Immature natural killer cell (primary cell): ENCODE measurements around the gene SBSN. TPM values are rescaled to one million over a fixed set of nuclear protein-coding genes. Genes with fewer than 3 reads are reported as not detected.

Experiments used
- DNase-seq, 3 donors: peaks; one replicate each; pipeline ENCODE4 v3.0.0; 2022; ENCODE audit warnings: mixed read lengths in 1 of 3
- H3K27ac Mint-ChIP-seq, 6 donors: one replicate each; pipeline ENCODE4 v1.8.0; 2020; ENCODE audit warnings: mixed read lengths in 6 of 6, mild to moderate bottlenecking in 5 of 6, inconsistent platforms in 4 of 6, moderate library complexity in 3 of 6
- H3K27me3 Mint-ChIP-seq, 3 donors: one replicate each; pipeline ENCODE4 v1.8.0; 2020 to 2021; ENCODE audit warnings: low read depth in 3 of 3, mild to moderate bottlenecking in 3 of 3, mixed read lengths in 3 of 3, moderate library complexity in 3 of 3, inconsistent platforms in 1 of 3
- H3K36me3 Mint-ChIP-seq, 3 donors: one replicate each; pipeline ENCODE4 v1.8.0; 2020; ENCODE audit warnings: mixed read lengths in 3 of 3, inconsistent platforms in 2 of 3, mild to moderate bottlenecking in 2 of 3
- H3K4me1 Mint-ChIP-seq, 2 donors: one replicate each; pipeline ENCODE4 v1.8.0; 2020; ENCODE audit warnings: inconsistent platforms in 2 of 2, mild to moderate bottlenecking in 2 of 2, mixed read lengths in 2 of 2, moderate library complexity in 1 of 2
- H3K4me3 Mint-ChIP-seq, 5 donors: one replicate each; pipeline ENCODE4 v1.8.0; 2020; ENCODE audit warnings: mild to moderate bottlenecking in 5 of 5, mixed read lengths in 5 of 5, inconsistent platforms in 3 of 5, moderate library complexity in 3 of 5
- H3K9me3 Mint-ChIP-seq, 6 donors: one replicate each; pipeline ENCODE4 v1.8.0; 2020; ENCODE audit warnings: mild to moderate bottlenecking in 6 of 6, mixed read lengths in 6 of 6, inconsistent platforms in 4 of 6, moderate library complexity in 3 of 6
- polyA plus RNA-seq, 3 donors: library from polyadenylated mRNA; unstranded; fragments of 300-500 nt; fragmentation: Illumina TruSeq; gene quantifications; one replicate each; pipeline ENCODE4 v1.2.3, GENCODE V29; 2021

Gene SBSN
- polyA plus RNA-seq, 3 donors from 2014 or later = not detected

DNA sequence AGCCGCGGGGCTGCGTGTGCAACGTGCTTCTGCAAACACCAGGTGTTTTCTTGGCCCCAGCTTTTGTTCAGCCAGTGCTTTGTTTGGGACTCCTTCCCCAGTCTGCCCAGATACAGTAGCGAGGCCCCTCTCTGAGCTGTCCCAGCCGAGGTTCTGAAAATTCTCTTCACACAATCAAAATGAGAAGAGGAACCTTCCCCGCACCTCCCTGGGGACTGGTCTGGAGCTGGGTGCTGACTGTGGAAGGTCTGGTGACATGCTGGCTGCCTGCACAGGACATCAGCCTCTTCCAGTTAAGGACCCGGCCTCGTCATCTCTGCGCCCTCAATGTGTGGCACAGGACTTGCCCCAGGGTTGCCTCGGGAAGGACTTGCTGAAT, 31.2 kb upstream of the SBSN start:
- H3K4me3 Mint-ChIP-seq = peak overlapping the region in 1 of 5 donors; percentile 7

DNA sequence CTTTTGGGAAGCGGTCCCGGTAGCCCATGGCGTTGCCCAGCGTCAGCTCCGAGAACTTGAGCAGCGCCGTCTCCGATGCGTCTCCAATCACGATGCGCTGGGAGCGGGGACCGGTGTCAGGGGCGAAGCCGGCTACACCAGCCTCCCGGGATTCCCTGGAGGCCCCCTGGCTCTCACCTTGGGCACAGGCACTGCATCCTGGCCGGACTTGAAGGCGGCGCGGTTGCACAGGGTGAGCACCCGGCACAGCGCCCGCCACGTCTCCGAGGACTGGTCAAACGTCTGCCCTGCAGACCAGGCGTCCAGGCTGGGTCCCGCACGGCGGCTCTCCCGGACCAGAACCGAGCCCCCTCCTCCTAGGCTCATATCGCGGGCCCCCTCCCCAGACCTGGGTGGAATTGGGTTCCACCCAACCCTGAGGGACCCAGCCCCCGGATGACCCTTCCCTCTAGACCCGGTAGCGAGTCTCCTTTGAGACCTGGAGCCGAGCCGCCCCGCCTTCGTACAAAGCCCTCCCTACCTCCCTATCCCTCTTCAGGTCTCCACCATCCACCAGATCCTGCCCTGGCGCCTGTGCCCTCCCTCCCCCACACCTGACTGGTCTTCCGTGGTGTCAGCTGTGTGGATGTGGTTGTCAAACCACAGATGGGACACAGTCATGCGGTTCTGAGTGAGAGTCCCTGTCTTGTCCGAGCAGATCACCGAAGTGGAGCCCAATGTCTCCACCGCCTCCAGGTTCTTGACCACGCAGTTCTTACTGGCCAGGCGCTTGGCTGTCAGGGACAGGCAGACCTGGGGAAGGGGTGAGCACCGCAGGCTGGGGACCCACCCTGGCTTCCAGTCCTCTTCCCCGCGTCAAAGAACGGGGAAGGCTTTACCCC, 30.5 kb upstream of the SBSN start:
- Mint-ChIP-seq H3K27me3 (peaks cover 8 to 22% (median 16%) of the 10 kb centered on the region in 3 donors), H3K9me3 (no peaks in the 10 kb centered on the region)

More for the DNA sequence above, 31.2 kb upstream of the SBSN start:
- H3K27ac Mint-ChIP-seq = no peak overlapping the region
- peaks cover 10 to 13% of the 10 kb centered on the region in 2 donors for H3K4me1 Mint-ChIP-seq
- no peaks in the 10 kb centered on the region for H3K36me3 Mint-ChIP-seq
- H3K27me3 Mint-ChIP-seq = peaks cover 8 to 22% (median 18%) of the 10 kb centered on the region in 3 donors
- DNase-seq = no peak
- no peaks in the 10 kb centered on the region for H3K9me3 Mint-ChIP-seq

DNA sequence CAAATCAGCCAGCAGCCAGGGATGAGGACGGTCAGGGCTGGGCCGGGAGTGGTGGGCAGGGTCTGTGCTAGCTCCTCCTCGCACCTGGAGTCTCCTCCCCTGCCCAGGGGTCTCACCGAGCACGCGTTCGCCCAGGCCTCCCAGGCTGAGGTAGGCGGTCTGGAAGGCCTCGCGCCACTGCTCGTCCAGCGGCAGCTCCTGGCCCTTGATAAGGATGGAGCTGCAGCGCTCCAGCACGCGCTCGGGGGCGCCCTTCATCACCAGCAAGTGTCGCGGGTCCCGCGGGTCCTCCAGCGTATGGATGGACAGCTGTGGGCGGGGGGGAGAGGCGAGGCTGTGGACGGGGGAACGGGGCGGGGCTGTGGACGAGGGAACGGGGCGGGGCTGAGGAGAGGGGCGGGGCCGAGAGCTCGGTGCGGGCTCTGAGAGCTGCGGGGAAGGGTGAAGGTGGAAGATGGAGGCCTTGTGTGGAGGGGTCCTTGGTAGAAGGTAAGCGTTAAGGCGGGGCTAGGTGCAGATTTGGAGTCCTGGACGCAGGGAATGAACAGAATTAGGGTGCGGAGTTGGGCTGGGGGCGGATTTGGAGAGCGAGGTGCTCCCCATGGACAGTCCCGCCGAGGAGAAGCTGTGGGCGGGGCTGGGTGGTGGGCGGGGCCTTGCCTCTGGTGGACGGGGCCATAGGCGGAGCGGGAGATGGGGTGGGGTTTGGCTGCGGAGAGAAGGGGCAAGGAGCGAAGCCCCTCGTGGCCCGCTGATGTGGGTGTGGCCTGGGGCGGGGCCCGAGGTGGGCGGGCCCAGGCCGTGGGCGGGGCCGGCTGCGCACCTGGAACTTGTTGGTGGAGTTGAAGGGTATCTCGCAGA, 29.7 kb upstream of the SBSN start:
- Mint-ChIP-seq H3K9me3 (no peaks in the 10 kb centered on the region), H3K4me1 (peaks cover 10 to 13% of the 10 kb centered on the region in 2 donors), H3K27me3 (peaks cover 8 to 26% (median 16%) of the 10 kb centered on the region in 3 donors), H3K4me3 (peak overlapping the region; percentile 77 to 87 (median 81)), H3K27ac (peak overlapping the region in 1 of 6 donors; percentile 25), H3K36me3 (no peaks in the 10 kb centered on the region)
- DNase-seq = peak; percentile 24 to 37 (median 30)

More for the DNA sequence above, 30.5 kb upstream of the SBSN start:
- peaks cover 10 to 13% of the 10 kb centered on the region in 2 donors for H3K4me1 Mint-ChIP-seq
- peak overlapping the region in 4 of 5 donors; percentile 14 to 64 (median 50) for H3K4me3 Mint-ChIP-seq
- no peak overlapping the region for H3K27ac Mint-ChIP-seq
- DNase-seq = no peak
- no peaks in the 10 kb centered on the region for H3K36me3 Mint-ChIP-seq

GRCh38 chr19:35556846-35557538, 28.9 kb upstream of the SBSN start:
- DNase-seq = no peak
- Mint-ChIP-seq H3K27me3 (peaks cover 8 to 26% (median 16%) of the 10 kb centered on the region in 3 donors), H3K4me1 (peaks cover 10 to 13% of the 10 kb centered on the region in 2 donors), H3K27ac (peak overlapping the region in 2 of 6 donors; percentile 25 to 60), H3K36me3 (no peaks in the 10 kb centered on the region), H3K9me3 (no peaks in the 10 kb centered on the region), H3K4me3 (peak overlapping the region; percentile 65 to 87 (median 73))

DNA sequence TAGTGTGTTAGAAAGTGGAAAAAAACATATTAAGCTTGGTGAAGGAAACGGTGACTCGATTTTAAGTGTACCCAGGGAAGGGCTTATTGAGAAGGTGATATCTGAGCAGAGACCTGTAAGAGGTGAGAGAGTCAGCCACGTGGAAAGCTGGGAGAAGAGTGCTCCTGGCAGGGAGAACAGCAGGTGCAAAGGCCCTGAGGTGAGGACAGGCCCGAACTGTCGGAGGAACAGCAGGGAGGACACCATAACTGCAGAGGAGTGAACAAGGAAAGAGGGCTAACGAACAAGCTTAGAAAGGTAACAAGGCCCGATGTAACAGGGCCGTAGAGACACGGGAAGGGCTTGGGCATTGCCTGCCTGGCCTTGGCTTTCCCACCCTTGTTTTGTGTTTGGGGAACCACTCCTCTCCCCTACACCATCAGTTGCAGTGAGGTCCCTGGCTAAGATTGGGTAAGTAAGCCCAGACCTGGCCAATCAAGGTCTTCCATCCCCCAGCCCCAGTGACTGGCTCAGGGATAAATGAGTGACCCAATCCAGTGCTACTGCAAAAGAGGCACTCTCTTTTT, 28.0 kb upstream of the SBSN start:
- Mint-ChIP-seq H3K9me3 (no peaks in the 10 kb centered on the region), H3K4me1 (peaks cover 10 to 13% of the 10 kb centered on the region in 2 donors), H3K27me3 (peaks cover 5 to 26% (median 16%) of the 10 kb centered on the region in 3 donors), H3K36me3 (no peaks in the 10 kb centered on the region), H3K4me3 (peak overlapping the region in 1 of 5 donors; percentile 47), H3K27ac (peak overlapping the region in 2 of 6 donors; percentile 14 to 72)
- DNase-seq = no peak

- Mint-ChIP-seq H3K27me3 (peaks cover 5 to 22% (median 14%) of the 10 kb centered on the region in 3 donors), H3K36me3 (no peaks in the 10 kb centered on the region), H3K4me1 (peaks cover 10 to 13% of the 10 kb centered on the region in 2 donors), H3K9me3 (no peaks in the 10 kb centered on the region), H3K4me3 (no peak overlapping the region), H3K27ac (no peak overlapping the region)
- no peak for DNase-seq
These were observed 27.3 kb upstream of the SBSN start for GRCh38 chr19:35555301-35556005.

DNA sequence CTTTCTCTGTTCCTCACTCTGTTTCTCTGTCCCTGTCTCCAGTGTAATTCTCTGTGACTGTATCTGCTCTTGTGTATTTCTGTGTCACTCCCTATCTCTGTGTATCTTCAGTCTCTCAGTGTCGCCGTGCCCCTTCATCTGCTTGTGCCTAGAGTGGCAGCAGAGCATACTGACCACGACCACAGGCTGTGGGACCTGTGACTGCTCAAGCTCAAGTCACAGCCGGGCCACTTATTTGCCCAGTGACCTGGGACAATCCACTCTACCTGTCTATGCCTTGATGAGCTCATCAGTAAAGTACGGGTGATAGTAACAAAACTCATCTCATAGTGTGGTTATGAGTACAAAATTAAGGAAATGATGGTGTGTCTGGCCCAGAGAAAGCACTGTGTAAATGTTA, 26.0 kb upstream of the SBSN start:
- Mint-ChIP-seq H3K4me3 (no peak overlapping the region), H3K27ac (no peak overlapping the region), H3K36me3 (peaks cover 0 to 3% (median 0%) of the 10 kb centered on the region in 3 donors), H3K27me3 (peaks cover 2 to 16% (median 6%) of the 10 kb centered on the region in 3 donors), H3K9me3 (no peaks in the 10 kb centered on the region), H3K4me1 (peaks cover 9 to 13% of the 10 kb centered on the region in 2 donors)
- no peak for DNase-seq

- Mint-ChIP-seq H3K4me1 (peaks cover 6 to 13% of the 10 kb centered on the region in 2 donors), H3K9me3 (no peaks in the 10 kb centered on the region), H3K36me3 (peaks cover 0 to 4% (median 0%) of the 10 kb centered on the region in 3 donors), H3K27me3 (peaks cover 0 to 16% (median 3%) of the 10 kb centered on the region in 3 donors), H3K4me3 (no peak overlapping the region), H3K27ac (peak overlapping the region in 1 of 6 donors; percentile 58)
- DNase-seq = no peak
These were observed 25.4 kb upstream of the SBSN start for GRCh38 chr19:35553385-35554000.

- Mint-ChIP-seq H3K27ac (peak overlapping the region in 1 of 6 donors; percentile 58), H3K27me3 (peaks cover 3 to 16% (median 5%) of the 10 kb centered on the region in 3 donors), H3K4me1 (peaks cover 4 to 10% of the 10 kb centered on the region in 2 donors), H3K36me3 (peaks cover 0 to 4% (median 0%) of the 10 kb centered on the region in 3 donors), H3K4me3 (no peak overlapping the region), H3K9me3 (no peaks in the 10 kb centered on the region)
- DNase-seq = no peak
These were observed 24.6 kb upstream of the SBSN start for GRCh38 chr19:35552534-35553384.

DNA sequence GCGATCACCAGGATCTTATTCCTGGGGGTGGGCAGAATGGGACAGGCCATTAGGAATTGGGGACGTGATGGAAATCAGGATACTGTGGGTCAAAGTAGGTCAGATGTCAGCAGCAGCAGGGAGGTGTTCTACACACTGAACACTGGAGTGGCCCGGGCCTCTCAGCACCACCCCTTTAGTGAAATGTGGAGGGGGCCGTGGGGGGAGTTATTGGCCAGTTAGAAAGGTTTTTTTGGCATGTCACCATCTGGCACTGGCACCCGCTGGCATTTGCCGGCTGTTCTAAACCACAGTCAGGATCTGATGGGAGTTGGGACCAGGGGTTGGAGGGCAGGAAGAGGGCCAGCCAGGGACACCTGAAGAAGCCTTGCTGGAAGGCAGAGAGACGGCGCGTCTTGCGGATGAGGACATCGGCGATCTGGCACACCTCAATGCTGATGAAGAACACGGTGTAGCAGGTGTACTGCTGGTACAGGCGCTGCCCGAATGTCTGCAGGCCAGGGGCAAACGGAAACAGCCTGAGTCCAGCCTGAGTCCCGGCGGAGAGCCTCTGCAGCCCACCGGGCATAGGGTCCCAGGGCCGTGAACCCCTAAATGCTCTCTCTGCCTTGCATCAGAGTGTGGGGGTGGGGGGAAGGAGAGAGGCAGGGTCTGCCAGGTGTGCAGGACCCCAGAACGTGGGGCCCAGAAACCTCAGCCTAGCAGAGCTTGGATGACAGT, 23.1 kb upstream of the SBSN start:
- H3K4me3 Mint-ChIP-seq = no peak overlapping the region
- no peaks in the 10 kb centered on the region for H3K9me3 Mint-ChIP-seq
- no peak for DNase-seq
- peaks cover 3 to 11% (median 5%) of the 10 kb centered on the region in 3 donors for H3K27me3 Mint-ChIP-seq
- peaks cover 12% of the 10 kb centered on the region in 2 donors for H3K4me1 Mint-ChIP-seq
- H3K27ac Mint-ChIP-seq = no peak overlapping the region
- peaks cover 0 to 4% (median 0%) of the 10 kb centered on the region in 3 donors for H3K36me3 Mint-ChIP-seq
